Hindlimb muscle (tissue), 1 donor: Measurements from ENCODE around the gene ZNF32. TPM values are rescaled to one million over a fixed set of nuclear protein-coding genes. Genes with fewer than 3 reads are reported as not detected.
A peak's percentile ranks its signal among the peaks of the same experiment; 100 is the strongest.
"Not testable (repeated sequence)": the region's sequence is repeated elsewhere in the genome, so short reads cannot be mapped to it uniquely, and the experiment has no call there.

Source experiments
- DNase-seq: peaks from one replicate; pipeline ENCODE4 v3.0.0-alpha.2; 2013
- polyA plus RNA-seq: library from polyadenylated mRNA; unstranded; fragments of 120-200 nt; gene quantifications from one replicate; pipeline ENCODE4 v1.2.1, GENCODE V29; 2013; ENCODE audit not compliant: insufficient read length

ZNF32 gene
- polyA plus RNA-seq, 1 donor = 53.1 TPM

DNA sequence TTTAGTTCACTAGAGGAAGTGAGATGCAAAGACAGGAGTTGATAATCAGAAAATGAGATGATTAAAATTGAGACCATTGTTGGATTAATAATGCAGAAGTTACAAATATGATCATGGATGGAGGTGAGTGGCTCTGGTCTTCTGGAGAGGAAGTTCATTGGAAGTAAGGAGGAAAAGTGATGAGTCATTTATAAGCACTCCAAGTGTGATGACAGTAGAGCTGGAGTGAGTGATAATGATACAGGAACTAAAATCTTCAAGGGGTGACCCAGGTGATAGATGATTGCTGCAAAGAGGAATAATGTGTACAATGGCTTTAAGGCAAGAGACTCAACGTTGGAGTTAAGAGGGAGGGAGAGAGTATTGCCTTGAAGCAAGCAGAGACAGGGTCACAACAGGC, 20.7 kb downstream of the ZNF32 start:
- no peak for DNase-seq

DNA sequence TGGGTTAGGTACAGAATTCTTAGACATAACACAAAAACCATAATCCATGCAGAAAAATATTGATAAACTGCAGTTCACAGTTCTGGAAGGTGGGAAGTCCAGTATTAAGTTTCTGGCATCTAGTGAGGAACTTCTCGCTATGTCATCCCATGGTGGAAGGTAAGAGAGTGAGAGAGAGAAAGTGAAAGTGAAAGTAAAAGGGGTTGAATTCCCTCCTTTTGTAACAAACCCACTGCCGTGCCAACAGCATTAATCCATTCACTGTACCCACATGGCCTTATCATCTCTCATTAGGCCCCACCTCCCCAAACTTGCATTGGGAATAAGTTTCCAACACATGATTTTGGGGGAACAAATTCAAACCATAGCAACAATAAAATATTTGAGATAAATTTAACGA, 25.3 kb downstream of the ZNF32 start:
- DNase-seq = no peak

DNA sequence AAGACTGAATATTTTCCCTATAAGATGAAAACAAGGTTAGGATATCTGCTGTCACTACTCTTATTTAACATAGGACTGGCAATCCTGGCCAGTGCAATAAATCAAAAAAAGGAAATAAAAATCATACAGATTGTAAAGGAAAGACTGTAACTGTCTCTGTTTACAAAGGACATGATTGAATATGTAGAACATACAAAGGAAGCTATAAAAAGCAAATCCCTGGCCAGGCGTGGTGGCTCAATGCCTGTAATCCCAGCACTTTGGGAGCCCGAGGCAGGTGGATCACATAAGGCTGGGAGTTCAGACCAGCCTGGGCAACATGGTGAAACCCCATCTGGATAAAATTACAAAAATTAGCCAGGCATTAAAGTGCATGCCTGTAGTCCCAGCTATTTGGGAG, 26.6 kb downstream of the ZNF32 start:
- DNase-seq = no peak

DNA sequence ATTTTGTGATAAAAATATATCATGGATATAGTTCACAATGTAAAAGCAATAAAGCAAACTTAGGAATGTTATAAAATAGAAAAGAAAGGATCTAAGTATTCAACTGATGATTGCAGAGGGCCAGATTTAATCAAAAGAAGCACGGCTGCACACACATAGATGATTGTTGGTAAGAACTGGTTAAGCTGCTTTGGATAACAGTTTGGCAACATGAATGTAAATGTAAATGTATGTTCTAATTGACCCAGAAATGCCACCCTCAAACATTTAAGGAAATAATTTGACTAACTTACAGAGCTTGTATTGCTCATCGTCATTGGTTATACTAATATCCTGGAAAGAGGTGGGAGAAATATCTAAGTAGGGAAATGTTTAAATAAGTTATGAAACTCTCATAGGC, 29.3 kb downstream of the ZNF32 start:
- no peak for DNase-seq

DNA sequence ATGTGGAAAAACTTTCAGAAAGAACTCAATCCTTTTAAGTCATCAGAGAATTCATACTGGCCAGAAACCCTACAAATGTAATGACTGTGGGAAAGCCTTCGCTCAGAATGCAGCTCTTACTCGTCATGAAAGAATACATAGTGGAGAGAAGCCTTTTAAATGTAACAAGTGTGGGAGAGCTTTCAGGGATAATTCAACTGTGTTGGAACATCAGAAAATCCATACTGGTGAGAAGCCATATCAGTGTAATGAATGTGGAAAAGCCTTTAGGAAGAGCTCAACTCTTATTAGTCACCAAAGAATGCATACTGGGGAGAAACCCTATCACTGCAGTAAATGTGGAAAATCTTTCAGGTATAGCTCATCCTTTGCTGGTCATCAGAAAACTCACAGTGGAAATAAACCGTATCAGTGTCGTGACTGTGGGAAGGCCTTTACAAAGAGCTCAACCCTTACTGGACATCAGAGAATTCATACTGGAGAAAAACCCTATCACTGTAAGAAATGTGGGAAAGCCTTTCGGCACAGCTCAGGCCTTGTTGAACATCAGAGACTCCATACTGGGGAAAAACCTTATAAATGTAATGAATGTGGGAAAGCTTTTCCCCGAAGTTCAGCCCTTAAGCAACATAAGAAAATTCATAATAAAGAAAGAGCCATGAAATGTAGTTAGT, 31.8 kb downstream of the ZNF32 start:
- DNase-seq = no peak

DNA sequence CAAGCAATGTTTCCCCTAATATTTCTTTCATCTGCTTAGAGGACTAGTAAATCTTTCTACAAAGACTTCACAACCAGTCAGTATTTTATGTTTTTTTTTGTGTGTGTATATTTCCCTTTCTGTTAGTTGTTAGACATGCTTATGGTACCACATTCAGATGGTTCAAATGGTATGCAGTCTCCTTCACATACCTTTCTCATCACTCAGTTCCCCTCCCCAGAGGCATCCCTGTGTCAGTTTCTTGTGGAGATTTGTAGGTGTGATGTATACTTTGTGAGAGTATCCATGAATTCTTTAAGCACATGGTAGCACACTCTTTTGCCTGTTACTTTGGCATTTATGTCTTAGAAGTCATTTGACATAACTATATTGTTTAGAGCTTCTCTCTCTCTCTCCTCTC, 38.0 kb downstream of the ZNF32 start:
- no peak for DNase-seq

DNA sequence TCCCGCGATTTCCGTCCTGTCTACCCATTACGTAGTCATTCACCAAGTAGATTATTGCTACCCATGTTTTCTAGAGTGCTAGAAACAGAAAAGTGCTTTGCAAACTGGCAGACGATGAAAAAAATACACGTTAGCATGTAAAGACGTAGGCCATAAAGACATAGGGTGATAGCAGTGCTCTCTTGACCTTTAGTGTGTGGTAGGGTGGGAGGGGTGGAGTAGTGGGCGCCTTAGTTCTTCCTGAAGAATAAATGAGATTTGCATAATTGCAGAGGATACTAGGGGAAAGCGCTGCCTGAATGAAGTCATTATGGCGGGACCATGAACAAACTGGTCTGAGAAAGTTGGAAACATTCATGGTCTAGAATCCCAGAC, 41.5 kb downstream of the ZNF32 start:
- no peak for DNase-seq

DNA sequence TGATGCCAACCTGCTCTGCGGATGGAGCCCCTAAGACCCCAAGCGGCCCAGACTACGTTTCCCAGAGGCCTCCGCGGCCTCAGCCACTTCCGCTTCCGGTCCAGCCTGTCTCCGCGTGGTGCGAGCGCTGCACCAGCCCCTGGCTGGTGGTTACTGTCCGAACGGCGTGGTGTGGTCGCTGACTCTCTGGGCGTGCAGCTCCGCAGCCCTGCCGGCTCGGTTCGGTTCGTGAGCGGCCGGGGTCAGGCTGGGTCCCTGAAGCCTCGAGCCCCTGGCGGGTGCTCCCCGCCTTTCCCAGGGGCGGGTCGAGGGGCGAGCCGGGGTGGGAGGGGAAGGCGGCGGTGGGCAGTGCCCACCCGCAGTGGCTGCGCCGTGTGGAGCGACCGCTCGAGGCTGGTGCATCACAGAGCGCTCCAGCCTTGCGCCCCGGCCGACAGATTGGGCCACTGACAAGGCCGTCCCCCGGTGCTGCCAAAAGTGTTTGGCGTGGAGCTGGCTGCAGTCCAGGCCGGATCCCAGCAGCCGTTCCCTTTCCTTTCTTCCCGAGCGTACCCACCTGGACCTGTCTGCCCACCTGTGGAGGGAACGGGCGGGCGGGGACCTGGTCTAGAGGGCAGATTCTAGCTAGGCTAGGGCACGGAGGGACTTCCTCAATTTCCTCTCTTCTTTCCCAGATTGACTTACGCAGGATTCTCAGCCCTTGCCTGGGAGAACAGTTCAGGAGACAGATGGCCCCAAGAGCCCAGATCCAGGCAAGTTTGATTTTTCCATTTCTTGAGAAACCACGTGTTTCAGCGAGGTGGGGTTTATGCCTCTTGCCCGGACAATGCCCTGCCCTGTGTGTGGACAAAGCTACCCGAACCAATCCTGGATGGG, 42.1 kb downstream of the ZNF32 start, which contains the start of gene ZNF485:
TSS of gene ZNF485 (plus strand) at position 116 of the 876 bp plus-strand sequence. CDS start at position 729, 613 bp downstream.
- DNase-seq = peak; percentile 67

DNA sequence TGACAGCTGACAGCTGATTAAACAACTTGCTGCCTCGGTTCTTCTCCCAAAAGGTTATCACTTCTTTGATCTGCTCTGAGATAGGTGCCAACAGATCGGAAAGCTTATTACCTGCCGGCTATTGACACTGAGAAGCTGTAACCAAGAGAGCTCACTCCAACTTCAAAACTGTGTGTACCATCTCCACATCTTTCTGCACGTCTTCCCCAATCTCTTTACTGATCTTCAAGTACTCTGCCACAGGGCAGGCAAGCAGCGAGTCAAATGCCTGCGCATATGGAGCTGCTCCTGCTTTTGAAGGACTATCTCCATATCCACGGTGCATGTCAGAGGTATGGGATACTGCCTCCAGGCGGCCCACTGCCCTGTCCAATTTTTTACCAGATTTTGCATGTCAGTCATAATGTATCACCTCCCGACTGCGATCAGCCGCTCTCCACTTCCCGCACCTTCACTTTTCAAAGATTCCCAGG, 42.8 kb downstream of the ZNF32 start:
- no peak for DNase-seq

DNA sequence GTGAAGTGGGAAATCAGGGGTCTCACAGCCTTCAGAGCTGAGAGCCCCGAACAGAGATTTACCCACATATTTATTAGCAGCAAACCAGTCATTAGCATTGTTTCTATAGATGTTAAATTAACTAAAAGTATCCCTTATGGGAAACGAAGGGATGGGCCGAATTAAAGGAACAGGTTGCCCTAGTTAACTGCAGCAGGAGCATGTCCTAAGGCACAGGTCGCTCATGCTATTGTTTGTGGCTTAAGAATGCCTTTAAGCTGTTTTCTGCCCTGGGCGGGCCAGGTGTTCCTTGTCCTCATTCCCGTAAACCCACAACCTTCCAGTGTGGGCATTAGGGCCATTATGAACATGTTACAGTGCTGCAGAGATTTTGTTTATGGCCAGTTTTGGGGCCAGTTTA, 47.1 kb downstream of the ZNF32 start:
- not testable (repeated sequence) for DNase-seq

DNA sequence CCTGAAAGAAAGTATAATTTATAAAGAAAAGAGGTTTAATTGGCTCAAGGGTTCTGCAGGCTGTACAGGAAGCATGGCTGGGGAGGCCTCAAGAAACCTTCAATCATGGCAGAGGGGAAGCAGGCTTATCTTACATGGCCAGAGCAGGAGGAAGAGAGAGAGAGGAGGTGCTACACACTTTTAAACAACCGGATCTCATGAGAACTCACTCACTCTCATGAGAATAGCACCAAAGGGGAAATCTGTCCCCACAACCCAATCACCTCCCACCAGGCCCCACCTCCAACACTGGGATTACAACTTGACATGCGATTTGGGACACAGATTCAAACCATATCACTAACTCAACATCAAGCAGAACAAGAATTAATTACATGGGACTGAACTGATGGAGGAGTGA, 49.3 kb downstream of the ZNF32 start:
- no peak for DNase-seq

DNA sequence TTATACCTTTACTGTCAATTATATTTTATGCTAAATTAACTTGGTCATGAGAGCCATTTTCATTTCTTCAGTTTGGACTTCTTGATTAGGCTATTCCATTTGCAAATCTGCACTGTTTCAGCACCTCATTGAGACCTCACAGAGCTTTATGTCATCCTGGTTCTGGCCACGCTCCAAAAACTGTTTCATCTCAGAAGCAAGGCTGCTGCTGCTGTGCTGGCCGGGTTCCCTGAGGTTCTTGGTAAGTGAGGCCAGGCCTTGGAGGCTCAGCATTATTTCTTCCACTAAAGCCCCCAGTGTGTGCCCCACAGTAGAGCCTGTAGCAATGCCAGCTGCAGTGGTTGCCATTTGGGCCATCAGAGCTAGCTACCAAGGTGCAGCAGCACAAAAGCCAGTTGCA, 50.2 kb downstream of the ZNF32 start:
- no peak for DNase-seq

DNA sequence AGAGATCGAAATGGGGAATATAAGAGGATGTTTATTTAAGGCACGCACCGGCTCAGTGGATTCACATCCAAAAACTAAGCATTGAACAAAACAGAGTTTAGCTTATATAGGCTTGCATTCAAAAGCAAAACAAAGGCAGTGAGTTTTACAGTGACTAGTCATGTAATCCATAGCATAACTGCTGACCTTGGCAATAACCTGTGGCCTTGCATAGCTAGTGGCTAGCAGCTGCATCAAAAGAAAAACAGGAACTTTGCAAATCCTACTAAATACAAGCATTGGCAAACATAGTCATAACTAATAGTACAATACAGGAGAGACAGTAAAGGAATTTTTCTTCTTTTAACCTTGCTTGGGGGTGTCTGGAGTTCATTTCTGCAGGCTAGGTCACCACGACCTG, 52.1 kb downstream of the ZNF32 start:
- no peak for DNase-seq

DNA sequence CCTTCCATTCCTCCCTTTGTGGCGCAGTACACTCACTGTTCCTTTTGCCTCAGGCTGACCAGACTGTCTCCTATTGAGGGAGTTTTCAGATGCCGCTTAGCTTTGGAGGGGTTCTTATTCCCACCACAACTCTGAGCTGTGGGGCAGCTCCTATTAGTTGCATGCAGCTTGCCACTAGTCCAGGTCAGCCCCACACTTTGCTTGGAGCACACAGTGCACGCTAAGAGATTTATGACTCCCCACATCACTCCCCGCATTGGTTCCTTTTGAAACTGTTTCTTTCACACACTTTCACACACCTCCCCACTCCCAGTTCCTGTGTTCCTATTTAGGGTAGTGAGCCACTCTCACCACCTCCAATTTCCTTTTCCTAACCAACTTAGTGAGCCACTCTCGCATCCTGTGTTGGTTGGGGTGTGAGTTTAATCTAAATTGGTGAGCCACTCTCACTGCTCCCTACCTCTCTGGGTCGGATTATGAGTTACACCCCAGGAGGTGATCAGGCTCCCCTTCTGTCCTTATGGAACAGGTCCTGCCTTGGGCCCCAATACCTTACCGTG, 52.9 kb downstream of the ZNF32 start:
- no peak for DNase-seq

DNA sequence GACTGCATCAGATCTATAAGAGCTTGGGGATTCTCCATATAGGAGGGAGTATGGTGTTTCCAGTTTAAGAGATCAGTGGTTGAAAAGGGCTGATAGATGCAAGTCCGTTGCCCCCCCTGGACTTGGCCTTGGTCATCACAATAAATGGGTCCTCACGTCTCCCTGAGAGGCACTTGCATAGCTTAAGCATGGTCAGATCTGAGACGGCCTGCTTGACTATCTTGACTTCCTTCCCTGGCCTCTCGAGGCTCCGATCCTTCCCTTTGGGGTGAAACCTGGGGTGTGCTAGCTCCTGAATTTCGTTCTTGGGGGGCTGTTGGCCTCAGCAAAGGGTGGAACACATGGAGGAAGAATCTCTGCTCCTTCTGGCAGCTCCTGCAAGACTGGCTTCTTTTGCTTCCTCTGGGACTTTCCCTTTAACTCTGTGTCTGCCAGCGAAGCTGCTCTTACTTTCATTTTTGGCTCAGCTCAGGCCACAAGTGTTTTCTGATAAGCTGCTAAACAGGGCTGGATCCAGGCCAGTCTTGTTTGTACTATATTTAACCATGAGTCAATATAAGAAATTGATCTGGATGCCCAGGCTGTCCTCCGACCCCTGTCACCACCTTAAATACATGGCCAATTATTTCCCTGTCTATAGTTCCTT, 53.6 kb downstream of the ZNF32 start:
- DNase-seq = no peak

Other genes with a start within 250 kb of the ZNF32 start
- 109 TPM for gene HNRNPF, start 239.7 kb downstream of the ZNF32 start, polyA plus RNA-seq
- gene ZNF487, start 211.8 kb downstream of the ZNF32 start, polyA plus RNA-seq = 3.0 TPM
- 8.1 TPM for gene ZNF239, start 74.3 kb downstream of the ZNF32 start, polyA plus RNA-seq
- 3.0 TPM for gene ZNF485, start 42.4 kb downstream of the ZNF32 start, polyA plus RNA-seq